MCF 10A (cell line): ENCODE measurements around the gene MCTP1. TPM values are rescaled to one million over a fixed set of nuclear protein-coding genes. Genes with fewer than 3 reads are reported as not detected.

Experiments used
- BruUV-seq: library from RNA; stranded (reverse); fragments of 400-500 nt; replicated peaks from 2 replicates; lab custom pipeline; 2021; lab: Mats Ljungman, UMichigan
- CTCF ChIA-PET: fragments of 300-600 bp; sonication (Branson Sonifier 250); formaldehyde crosslinking; extraction: SDS; loops from one replicate; lab custom pipeline; 2021; ENCODE audit warnings: antibody characterized with exemption, inconsistent platforms; lab: Yijun Ruan, JAX
- POLR2A ChIA-PET: fragments of 300-600, 350-650 bp; sonication (Branson Sonifier 250); formaldehyde crosslinking; extraction: SDS; loops from one replicate; lab custom pipeline; 2020; ENCODE audit warnings: antibody characterized with exemption, inconsistent platforms; lab: Yijun Ruan, JAX
- DNase-seq: peaks from one replicate; pipeline ENCODE4 v3.0.0-alpha.2; 2018; ENCODE audit not compliant: unreplicated experiment
- H3K27ac Mint-ChIP-seq: one replicate; pipeline ENCODE4 v1.8.0; 2022; ENCODE audit warnings: mild to moderate bottlenecking, low read depth, mixed read lengths; ENCODE audit not compliant: unreplicated experiment
- H3K27me3 Mint-ChIP-seq: one replicate; pipeline ENCODE4 v1.8.0; 2022; ENCODE audit warnings: mixed read lengths; ENCODE audit not compliant: insufficient read depth, unreplicated experiment
- H3K36me3 Mint-ChIP-seq: one replicate; pipeline ENCODE4 v1.8.0; 2022; ENCODE audit warnings: mild to moderate bottlenecking, moderate library complexity, mixed read lengths; ENCODE audit not compliant: insufficient read depth, unreplicated experiment
- H3K4me1 Mint-ChIP-seq: one replicate; pipeline ENCODE4 v1.8.0; 2022; ENCODE audit warnings: mixed read lengths; ENCODE audit not compliant: insufficient read depth, unreplicated experiment
- H3K4me3 Mint-ChIP-seq: one replicate; pipeline ENCODE4 v1.8.0; 2022; ENCODE audit warnings: mild to moderate bottlenecking, moderate library complexity, mixed read lengths; ENCODE audit not compliant: unreplicated experiment
- H3K9me3 Mint-ChIP-seq: one replicate; pipeline ENCODE4 v1.8.0; 2022; ENCODE audit warnings: mixed read lengths; ENCODE audit not compliant: unreplicated experiment
- CTCF ChIP-seq: fragments of 200-600 bp; IDR thresholded peaks from one replicate; pipeline ENCODE4 v1.8.0; 2022; ENCODE audit warnings: antibody characterized with exemption, mild to moderate bottlenecking; ENCODE audit not compliant: unreplicated experiment
- intact Hi-C: fragments of 100-400 bp; cut with micrococcal nuclease; formaldehyde crosslinking; loops from 2 replicates; pipeline ENCODE4 v1.14.1; 2022
- total RNA-seq: library from RNA; stranded (reverse); gene quantifications from 2 replicates; pipeline ENCODE4 v1.2.3, GENCODE V29; 2022

MCTP1 gene
- total RNA-seq, 1 experiment from 2014 or later, result 40.3 TPM

- no peak overlapping the region for H3K4me3 Mint-ChIP-seq
- intact Hi-C loops, result no loop called here
- DNase-seq, result no peak
- no peaks in the 10 kb centered on the region for H3K36me3 Mint-ChIP-seq
- no TSS peak for BruUV-seq
- no peak overlapping the region for H3K27ac Mint-ChIP-seq
- TF ChIP-seq CTCF, result no peak
- peaks cover 9% of the 10 kb centered on the region for H3K4me1 Mint-ChIP-seq
- ChIA-PET POLR2A (no interaction called here), CTCF (interaction anchor here (1.2 kb wide), 1 partner anchor 25 kb away, joined by 6 read pairs; no protein-coding TSS in a partner anchor)
- no peaks in the 10 kb centered on the region for H3K9me3 Mint-ChIP-seq
- no peaks in the 10 kb centered on the region for H3K27me3 Mint-ChIP-seq
These were observed 291.4 kb downstream of the MCTP1 start for GRCh38 chr5:94993491-94993890.

DNA sequence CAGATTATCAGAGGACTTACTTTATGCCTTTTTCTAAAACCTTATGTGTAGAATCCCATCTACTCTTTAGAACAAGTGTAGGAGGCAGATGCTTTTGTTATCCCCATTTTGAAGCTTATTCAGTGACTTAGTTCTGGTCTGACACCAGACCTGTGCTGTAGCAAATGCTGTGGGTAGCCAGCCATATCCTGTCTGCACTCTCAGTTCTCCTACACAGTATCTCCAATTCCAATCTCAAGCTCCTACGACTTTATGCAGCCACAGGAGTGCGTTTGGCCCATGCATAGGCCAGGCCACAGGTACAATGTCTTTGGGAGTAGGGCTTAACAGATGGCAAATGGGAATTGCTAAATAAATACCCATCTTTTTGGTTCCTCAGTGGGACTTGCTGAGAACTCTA, 292.6 kb downstream of the MCTP1 start:
- no peak for DNase-seq
- no peak overlapping the region for H3K27ac Mint-ChIP-seq
- CTCF ChIA-PET, result no interaction called here
- no peak for TF ChIP-seq CTCF
- no TSS peak for BruUV-seq
- H3K4me1 Mint-ChIP-seq, result peaks cover 7% of the 10 kb centered on the region
- H3K36me3 Mint-ChIP-seq, result no peaks in the 10 kb centered on the region
- H3K9me3 Mint-ChIP-seq, result no peaks in the 10 kb centered on the region
- H3K4me3 Mint-ChIP-seq, result no peak overlapping the region
- POLR2A ChIA-PET, result no interaction called here
- no peaks in the 10 kb centered on the region for H3K27me3 Mint-ChIP-seq
- intact Hi-C loops, result no loop called here

- intact Hi-C loops, result loop anchor here (2.0 kb wide), 1 partner anchor 97 kb away; no protein-coding TSS in a partner anchor
- Mint-ChIP-seq H3K27ac (peak overlapping the region; percentile 66), H3K9me3 (no peaks in the 10 kb centered on the region), H3K4me1 (peaks cover 19% of the 10 kb centered on the region), H3K36me3 (peaks cover 5% of the 10 kb centered on the region), H3K4me3 (no peak overlapping the region), H3K27me3 (no peaks in the 10 kb centered on the region)
- no peak for TF ChIP-seq CTCF
- no TSS peak for BruUV-seq
- POLR2A ChIA-PET, result interaction anchor here (0.6 to 2.2 kb wide), 3 partner anchors 16 to 663 kb away, joined by 3 to 7 read pairs (median 4); partner anchors contain the start of gene RFESD
- peak; percentile 58 for DNase-seq
- CTCF ChIA-PET, result interaction anchor here (1.2 to 2.5 kb wide), 2 partner anchors 16 to 97 kb away, joined by 7 read pairs; no protein-coding TSS in a partner anchor
These were observed 300.9 kb downstream of the MCTP1 start for GRCh38 chr5:94983861-94984535.

GRCh38 chr5:94977437-94977836, 307.5 kb downstream of the MCTP1 start:
- BruUV-seq, result no TSS peak

More at GRCh38 chr5:94977437-94977836, 307.5 kb downstream of the MCTP1 start:
- no peak for TF ChIP-seq CTCF
- Mint-ChIP-seq H3K9me3 (no peaks in the 10 kb centered on the region), H3K27me3 (no peaks in the 10 kb centered on the region), H3K36me3 (peaks cover 5% of the 10 kb centered on the region), H3K4me3 (no peak overlapping the region), H3K4me1 (peaks cover 8% of the 10 kb centered on the region), H3K27ac (no peak overlapping the region)
- ChIA-PET CTCF (interaction anchor here (0.6 to 3.1 kb wide), 4 partner anchors 8 to 310 kb away, joined by 3 to 8 read pairs (median 4); no protein-coding TSS in a partner anchor), POLR2A (interaction anchor here (1.0 kb wide), 1 partner anchor 251 kb away, joined by 3 read pairs; no protein-coding TSS in a partner anchor)
- intact Hi-C loops, result no loop called here
- DNase-seq, result no peak
